ENCODE measurements around the gene HUWE1.

HUWE1 gene

GRCh38 chrX:53595266-53595810, 91.2 kb downstream of the HUWE1 start:
- Histone ChIP-seq H2AFZ (ENCODE audit: low read depth, low read length) (no peak overlapping the region), H3K4me1 (ENCODE audit: low read length) (peaks cover 67% of the 10 kb centered on the region), H3K4me2 (ENCODE audit: low read length) (peak overlapping the region; percentile 83), H3K79me2 (ENCODE audit: low read length) (peaks cover 49% of the 10 kb centered on the region), H3K4me3 (ENCODE audit: low read length) (peak overlapping the region; percentile 56), H3K27me3 (ENCODE audit: low read depth, low read length) (no peaks in the 10 kb centered on the region), H3K9ac (ENCODE audit: low read length) (peak overlapping the region; percentile 66; the same call in 1 of the 2 replicates), H3K36me3 (replicated peaks; ENCODE audit: low read depth, low read length) (peaks cover 64% of the 10 kb centered on the region), H3K27ac (ENCODE audit: low read length) (peak overlapping the region; percentile 93), H4K20me1 (ENCODE audit: insufficient read depth, low read length) (peaks cover 5% of the 10 kb centered on the region; the same call in 1 of the 2 replicates), H3K9me3 (ENCODE audit: insufficient read depth, low read length) (no peaks in the 10 kb centered on the region)
- TF ChIP-seq CTCF (IDR thresholded peaks at IDR 0.05; ENCODE audit: low read depth, low read length) (no peak), EZH2phosphoT487 (IDR thresholded peaks at IDR 0.05; ENCODE audit: low read depth) (no peak)

GRCh38 chrX:53594354-53594753, 92.2 kb downstream of the HUWE1 start:
- Histone ChIP-seq H3K4me2 (ENCODE audit: low read length) (peak overlapping the region; percentile 83), H3K4me3 (ENCODE audit: low read length) (peak overlapping the region; percentile 56), H3K4me1 (ENCODE audit: low read length) (peaks cover 57% of the 10 kb centered on the region), H2AFZ (ENCODE audit: low read depth, low read length) (no peak overlapping the region), H3K27me3 (ENCODE audit: low read depth, low read length) (no peaks in the 10 kb centered on the region), H3K9me3 (ENCODE audit: insufficient read depth, low read length) (no peaks in the 10 kb centered on the region), H3K36me3 (replicated peaks; ENCODE audit: low read depth, low read length) (peaks cover 64% of the 10 kb centered on the region), H3K27ac (ENCODE audit: low read length) (peak overlapping the region; percentile 93), H3K79me2 (ENCODE audit: low read length) (peaks cover 43% of the 10 kb centered on the region), H3K9ac (ENCODE audit: low read length) (peak overlapping the region; percentile 66), H4K20me1 (ENCODE audit: insufficient read depth, low read length) (peaks cover 5% of the 10 kb centered on the region; the same call in 1 of the 2 replicates)
- TF ChIP-seq EZH2phosphoT487 (IDR thresholded peaks at IDR 0.05; ENCODE audit: low read depth): no peak
- TF ChIP-seq CTCF (IDR thresholded peaks at IDR 0.05; ENCODE audit: low read depth, low read length): no peak

GRCh38 chrX:53587795-53588420, 98.6 kb downstream of the HUWE1 start:
- Histone ChIP-seq H3K9me3 (ENCODE audit: insufficient read depth, low read length) (no peaks in the 10 kb centered on the region), H3K36me3 (replicated peaks; ENCODE audit: low read depth, low read length) (peaks cover 90% of the 10 kb centered on the region)

More at GRCh38 chrX:53587795-53588420, 98.6 kb downstream of the HUWE1 start:
- H3K27me3 ChIP-seq (ENCODE audit: low read depth, low read length): no peaks in the 10 kb centered on the region
- H3K79me2 ChIP-seq (ENCODE audit: low read length): peaks cover 9% of the 10 kb centered on the region
- H2AFZ ChIP-seq (ENCODE audit: low read depth, low read length): no peak overlapping the region
- no peak for TF ChIP-seq CTCF (IDR thresholded peaks at IDR 0.05; ENCODE audit: low read depth, low read length)
- TF ChIP-seq EZH2phosphoT487 (IDR thresholded peaks at IDR 0.05; ENCODE audit: low read depth): no peak
- H3K9ac ChIP-seq (ENCODE audit: low read length): no peak overlapping the region
- H3K27ac ChIP-seq (ENCODE audit: low read length): no peak overlapping the region
- H4K20me1 ChIP-seq (ENCODE audit: insufficient read depth, low read length): no peaks in the 10 kb centered on the region
- H3K4me2 ChIP-seq (ENCODE audit: low read length): no peak overlapping the region
- no peak overlapping the region for H3K4me3 ChIP-seq (ENCODE audit: low read length)
- no peaks in the 10 kb centered on the region; the same call in 1 of the 2 replicates for H3K4me1 ChIP-seq (ENCODE audit: low read length)

Data from OCI-LY3 (cell line).